SK-N-SH treated with all-trans-retinoic acid at 6 μM for 48 hours (cell line): ENCODE data around the gene PRMT5.

ENCODE experiments used
- CSDC2 ChIP-seq: fragments of 250-450 bp; sonication (Bioruptor Pico); IDR thresholded peaks from 2 replicates; pipeline ENCODE4 v1.5.0; 2020; ENCODE audit warnings: mild to moderate bottlenecking, moderate library complexity
- GLIS3 ChIP-seq: fragments of 250-450 bp; sonication (Bioruptor Pico); IDR thresholded peaks from 2 replicates; pipeline ENCODE4 v1.5.0; 2020; ENCODE audit warnings: mild to moderate bottlenecking, moderate library complexity
- PATZ1 ChIP-seq: fragments of 250-450 bp; sonication (Bioruptor Pico); IDR thresholded peaks from 2 replicates; pipeline ENCODE4 v1.8.0; 2020; ENCODE audit warnings: mild to moderate bottlenecking, moderate library complexity, borderline replicate concordance
- RARB ChIP-seq: fragments of 250-450 bp; sonication (Bioruptor Pico); IDR thresholded peaks from 2 replicates; pipeline ENCODE4 v1.8.0; 2021; ENCODE audit warnings: mild to moderate bottlenecking, moderate library complexity
- TF ChIP-seq, protein P1 (sequence below): fragments of 250-450 bp; sonication (Bioruptor Pico); IDR thresholded peaks from 2 replicates; pipeline ENCODE4 v1.5.1; 2020; ENCODE audit warnings: low read depth, mild to moderate bottlenecking, moderate library complexity

DNA sequence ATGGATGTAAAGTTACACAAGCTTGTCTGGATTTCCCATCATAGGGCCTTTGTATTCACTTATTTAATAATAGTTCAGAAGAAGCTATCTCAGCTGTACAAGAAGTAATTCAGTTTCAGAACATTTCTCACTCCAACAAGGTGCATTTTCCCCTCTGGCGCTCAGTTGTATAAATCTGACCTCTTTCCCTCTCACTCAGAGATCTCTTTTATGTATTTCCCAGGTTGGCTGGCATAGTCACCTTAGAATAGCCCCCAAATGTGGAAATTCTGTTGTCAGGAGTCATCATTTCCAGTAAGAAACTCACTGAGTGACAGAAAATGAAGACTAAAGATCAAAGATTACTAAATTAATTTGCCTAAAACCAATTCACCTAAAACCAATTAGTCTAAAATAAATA is 42.0 kb upstream of the PRMT5 start:
- TF ChIP-seq GLIS3 (CRISPR knock-in tag) (no peak), RARB (CRISPR knock-in tag) (no peak), CSDC2 (CRISPR knock-in tag) (no peak), PATZ1 (CRISPR knock-in tag) (no peak)
- TF ChIP-seq, protein P1, sequence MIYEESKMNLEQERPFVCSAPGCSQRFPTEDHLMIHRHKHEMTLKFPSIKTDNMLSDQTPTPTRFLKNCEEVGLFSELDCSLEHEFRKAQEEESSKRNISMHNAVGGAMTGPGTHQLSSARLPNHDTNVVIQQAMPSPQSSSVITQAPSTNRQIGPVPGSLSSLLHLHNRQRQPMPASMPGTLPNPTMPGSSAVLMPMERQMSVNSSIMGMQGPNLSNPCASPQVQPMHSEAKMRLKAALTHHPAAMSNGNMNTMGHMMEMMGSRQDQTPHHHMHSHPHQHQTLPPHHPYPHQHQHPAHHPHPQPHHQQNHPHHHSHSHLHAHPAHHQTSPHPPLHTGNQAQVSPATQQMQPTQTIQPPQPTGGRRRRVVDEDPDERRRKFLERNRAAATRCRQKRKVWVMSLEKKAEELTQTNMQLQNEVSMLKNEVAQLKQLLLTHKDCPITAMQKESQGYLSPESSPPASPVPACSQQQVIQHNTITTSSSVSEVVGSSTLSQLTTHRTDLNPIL (CRISPR knock-in tag) = no peak
